Measurements from ENCODE around the gene PAK6.

The PAK6 gene

DNA sequence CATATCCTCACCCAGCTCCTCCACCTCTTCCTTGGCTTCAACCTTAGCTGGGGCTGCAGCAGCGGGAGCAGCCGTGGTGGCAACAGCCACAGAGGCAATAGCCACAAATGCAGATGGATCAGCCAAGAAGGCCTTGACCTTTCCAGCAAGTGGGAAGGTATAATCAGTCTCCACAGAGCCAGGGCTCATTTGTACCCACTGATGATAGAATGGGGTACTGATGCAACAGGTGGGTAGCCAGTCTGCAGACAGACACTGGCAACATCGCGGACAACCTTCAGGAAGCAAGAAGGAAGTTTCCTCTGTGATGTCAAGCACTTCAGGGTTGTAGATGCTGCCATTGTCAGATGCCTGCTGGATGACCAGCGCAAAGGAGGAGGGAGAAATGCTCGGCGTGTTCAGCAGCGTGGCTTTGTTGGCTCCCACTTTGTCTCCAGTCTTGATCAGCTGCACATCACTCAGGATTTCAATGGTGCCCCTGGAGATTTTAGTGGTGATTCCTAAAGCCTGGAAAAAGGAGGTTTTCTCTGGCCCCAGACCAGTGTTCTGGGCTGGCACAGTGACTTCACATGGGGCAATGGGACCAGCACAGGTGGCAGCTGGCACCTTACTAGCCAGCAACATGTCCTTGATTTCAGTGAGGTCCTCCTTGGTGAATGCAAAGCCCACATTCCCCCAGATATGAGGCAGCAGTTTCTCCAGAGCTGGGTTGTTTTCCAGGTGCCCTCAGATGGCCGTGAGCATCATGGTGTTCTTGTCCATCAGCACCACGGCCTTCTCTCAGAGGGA, 73.7 kb downstream of the PAK6 start:
- DNase-seq, result no peak

DNA sequence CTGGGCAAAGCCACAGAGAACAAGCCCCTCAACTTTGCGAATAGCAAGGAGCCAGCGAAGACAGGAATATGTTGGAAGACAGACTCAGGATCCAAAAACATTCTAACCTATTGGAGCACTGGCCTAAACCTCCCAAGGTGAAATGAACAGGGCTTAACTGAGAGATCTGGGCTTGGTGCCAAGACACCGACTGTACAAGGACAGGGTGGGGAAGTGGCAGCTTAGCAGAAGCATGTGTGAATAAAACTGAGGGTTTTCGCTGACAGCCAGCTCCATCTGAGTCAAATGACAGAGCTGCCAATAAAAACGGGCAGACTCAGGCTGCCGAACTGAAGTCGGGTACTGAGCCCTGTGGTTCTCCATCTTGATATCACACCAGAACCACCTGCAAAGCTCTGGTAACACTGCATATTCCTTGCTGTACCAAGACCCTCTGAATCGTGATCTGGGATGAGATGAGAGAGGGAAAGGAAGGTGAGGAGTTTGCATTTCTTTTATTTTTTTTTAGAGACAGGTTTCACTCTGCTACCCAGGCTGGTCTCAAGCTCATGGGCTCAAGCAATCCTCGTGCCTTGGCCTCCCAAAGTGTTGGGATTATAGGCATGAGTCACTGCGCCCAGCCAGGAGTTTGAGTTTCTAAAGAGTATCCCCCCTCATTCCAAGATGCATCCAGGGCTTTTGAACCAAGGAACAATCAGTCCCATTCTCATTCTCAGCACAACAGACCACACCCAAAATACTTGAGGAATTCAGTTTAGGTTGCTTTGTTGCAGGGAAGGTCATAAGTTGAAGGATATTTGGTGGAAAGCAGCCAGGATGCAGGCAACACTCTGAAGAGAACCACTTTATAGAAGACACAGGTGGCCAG, 74.9 kb downstream of the PAK6 start:
- no peak for DNase-seq

DNA sequence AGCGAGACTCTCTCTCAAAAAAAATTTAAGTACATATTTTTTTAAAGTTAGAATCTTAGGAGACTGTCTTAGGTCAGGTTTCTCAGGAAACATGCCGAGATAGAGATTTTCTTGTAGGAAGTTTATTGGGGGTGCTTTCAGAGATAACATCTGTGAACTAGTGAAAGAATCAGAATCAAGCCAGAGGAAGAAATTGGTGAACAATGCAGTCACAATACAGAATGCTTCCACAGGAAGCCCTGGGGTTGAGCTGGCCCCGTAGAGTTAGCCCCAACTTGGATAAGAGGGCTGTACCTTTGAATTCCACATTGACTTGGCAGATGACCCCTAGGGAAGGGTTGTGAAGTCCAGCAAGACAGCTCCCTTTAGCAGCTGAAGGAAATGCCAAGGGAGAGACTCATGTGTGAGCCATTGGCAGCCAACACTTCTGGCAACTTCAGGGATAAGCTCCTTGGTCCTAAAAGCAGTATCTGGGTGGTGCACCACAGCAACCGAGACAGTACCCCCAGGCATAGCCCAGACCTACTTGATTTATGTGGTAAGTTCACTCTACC, 75.9 kb downstream of the PAK6 start:
- no peak for DNase-seq

DNA sequence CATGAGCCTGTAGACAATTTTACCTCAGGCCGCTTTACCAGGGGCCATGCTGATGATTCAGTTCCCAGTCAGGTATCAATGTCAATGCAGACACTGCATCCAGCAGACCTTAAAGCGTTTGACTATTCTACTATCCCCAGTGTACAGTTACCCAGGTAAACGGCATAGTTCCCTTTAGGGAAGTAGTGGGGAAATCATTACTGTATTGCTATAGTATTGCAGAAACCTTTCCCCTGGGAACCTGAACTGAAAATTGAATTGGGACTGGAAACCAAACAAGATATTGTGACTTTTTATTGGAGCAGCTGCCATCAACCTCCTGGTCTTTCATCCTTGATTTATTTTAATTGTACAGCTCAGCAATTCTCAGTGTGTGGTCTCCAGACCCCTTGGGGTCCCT, 78.1 kb downstream of the PAK6 start:
- no peak for DNase-seq

DNA sequence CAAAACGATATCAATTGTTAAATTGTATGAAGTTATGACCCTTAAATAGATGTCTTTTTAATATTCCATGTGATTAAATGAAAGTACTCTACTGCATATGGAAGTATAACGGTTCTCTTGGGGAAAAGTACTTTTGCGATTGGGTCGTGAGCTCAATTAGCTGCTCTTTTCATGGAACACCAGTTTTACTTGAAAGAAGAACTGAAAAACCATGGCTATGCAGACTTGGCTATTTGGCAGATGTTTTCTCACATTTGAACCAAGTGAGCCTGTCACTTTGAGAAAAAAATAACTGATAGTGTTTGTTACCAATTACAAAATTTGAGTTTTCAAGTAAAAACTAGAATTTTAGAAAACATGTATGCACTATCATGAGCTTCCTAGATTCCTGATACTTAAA, 78.7 kb downstream of the PAK6 start:
- no peak for DNase-seq

DNA sequence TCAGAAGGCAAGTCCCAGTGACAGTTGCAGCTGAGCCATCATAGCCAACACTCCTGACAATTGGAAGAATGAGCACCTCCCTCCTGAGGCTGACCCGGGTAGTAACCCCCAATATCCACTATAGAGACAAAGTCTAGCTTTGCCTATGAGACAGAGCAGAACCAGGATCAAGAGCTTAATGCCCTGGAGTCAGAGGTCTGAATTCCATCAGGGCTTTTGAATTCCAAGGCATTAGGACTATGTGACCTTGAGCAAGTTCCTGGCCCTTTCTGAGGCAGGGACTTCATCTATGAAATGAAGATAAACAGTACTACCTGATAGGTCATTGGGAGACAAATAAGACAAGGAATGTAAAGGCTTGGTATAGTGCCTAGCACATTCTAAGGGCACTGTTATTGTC, 81.5 kb downstream of the PAK6 start:
- no peak for DNase-seq

DNA sequence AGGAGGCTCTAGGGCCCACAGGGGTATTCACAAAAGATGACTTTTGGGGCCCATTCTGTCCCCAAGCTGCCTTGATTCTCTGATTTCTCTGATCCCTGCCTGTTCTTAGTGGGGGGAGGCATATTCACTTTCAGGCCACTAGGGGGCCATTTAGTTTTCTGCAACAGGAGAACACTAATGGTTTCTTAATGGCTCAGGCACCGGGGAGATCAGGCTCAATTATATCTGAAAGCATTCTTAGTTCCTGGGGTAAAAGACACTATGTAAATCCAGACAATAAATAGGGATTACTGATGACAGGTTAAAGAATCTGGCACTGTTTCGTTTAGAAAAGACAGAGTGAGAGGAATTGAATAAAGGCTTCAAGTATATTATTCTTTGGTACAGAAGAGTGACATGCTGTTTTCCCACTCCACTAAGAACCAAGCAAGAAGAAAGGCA, 82.1 kb downstream of the PAK6 start:
- DNase-seq, result peak; percentile 43

DNA sequence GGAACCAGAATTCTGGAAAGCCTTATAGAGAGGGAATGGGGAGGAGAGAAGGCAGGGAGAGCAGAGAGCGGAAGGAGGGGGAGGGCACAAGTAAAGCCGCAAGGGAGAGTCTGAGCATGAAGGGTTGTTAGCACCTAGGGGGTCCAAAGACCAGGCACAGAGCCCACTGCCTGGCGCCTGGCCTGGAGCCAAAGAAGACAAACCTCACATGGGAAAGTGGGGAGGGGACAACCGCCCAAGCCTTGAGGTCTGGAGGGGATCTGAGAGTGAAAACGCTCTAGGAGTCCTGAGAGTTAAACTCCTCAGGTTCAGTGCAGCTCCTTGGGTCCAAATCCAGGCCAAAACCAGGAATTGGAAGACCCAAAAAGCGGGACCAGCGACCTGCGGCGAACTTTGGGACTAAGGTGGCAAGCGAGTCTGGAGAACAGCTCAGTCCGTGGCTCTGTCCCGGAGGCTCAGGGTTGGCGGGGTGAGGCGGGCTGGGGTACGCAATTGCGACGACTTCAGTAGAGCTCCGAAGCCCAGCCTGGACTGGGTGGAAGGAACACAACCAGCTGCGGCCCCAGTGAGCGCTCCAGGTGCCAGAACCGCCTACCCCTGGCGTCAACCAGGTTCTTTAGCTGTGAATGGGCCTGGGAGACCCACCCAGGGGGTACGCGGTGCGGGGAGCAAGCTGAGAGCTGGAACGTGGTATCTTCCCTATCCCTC, 83.8 kb downstream of the PAK6 start:
- DNase-seq, result no peak

DNA sequence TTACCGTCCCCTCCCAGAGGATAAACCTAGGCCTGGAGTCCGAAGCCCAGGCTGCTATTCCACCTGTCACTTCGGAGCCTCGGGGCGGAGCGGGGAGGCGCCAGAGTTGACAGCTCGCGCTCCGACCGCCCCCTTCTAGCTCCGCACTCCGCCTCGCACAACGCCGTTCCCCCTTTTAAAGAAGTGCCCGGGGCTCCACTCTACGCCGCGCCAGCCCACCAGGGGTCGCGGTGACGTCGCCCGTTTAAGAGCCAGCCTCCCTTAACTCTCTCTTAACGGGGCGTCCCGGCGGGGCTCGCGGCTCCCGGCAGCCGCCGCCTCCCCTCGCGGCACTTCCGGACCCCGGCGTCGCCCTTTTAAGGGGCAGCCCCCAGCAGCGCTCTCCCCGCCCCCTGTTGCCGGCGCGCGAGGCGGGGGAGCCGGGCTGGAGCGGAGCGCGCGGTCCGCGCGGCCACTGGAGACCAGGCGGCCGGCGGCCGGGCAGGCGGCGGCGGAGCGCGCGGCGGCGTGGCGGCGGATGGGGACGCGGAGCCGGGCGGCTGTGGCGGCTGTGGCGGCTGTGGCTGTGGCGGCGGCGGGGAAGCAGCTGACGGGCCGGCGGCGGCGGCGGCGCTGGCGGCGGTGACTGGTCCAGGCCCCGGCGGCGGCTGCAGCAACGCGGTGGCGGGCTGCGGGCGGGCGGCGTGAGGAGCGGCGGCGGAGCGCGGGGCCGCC, 84.5 kb downstream of the PAK6 start, which contains the start of gene INAFM2:
Gene INAFM2 (plus strand): TSS at position 454 of the 714 bp plus-strand sequence. CDS start 364 bp downstream, outside the sequence.
- peak; percentile 86 for DNase-seq

DNA sequence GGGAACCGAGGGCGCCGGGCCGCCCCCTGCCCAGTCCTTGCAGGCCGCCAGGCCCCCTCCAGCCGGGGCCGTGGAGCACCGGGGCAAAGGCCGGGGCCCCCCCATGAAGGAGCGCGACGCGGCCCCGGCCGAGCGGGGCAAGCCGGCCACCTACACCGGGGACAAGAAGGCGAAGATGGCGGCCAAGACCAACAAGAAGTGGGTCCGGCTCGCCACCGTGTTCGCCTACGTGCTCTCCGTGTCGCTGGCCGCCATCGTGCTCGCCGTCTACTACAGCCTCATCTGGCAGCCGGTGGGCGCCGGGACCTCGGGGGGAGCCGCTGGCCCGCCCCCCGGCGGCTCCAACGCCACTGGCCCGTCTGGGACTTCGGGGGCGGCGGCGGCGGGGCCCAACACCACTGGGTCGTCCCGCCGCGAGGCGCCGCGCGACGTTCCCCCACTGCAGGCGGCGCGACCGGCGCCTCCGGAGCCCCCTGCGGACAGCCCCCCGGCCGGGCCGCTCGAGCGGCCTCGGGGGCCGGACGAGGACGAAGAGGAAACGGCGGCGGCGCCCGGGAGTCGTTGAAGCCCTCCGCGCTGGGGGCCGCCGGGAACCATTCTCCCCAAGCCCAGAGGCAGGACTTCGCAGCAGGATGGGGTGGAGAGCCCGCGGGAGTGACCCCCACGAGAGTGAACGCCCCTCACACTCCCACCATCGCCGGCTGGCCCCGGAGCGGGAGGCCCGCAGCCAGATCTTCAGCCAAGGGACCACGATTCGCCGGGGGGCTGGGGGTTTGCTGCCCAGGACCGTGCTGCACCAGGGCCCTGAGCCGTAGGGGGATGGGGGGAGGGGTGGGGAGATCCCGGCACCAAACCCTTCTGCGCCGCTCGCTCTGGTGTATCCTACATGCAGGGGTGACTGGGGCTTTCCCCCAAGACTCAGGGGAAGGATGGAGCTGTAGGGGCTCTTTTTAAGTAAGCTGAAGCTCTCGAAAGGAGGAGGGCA, 85.4 kb downstream of the PAK6 start:
- no peak for DNase-seq

DNA sequence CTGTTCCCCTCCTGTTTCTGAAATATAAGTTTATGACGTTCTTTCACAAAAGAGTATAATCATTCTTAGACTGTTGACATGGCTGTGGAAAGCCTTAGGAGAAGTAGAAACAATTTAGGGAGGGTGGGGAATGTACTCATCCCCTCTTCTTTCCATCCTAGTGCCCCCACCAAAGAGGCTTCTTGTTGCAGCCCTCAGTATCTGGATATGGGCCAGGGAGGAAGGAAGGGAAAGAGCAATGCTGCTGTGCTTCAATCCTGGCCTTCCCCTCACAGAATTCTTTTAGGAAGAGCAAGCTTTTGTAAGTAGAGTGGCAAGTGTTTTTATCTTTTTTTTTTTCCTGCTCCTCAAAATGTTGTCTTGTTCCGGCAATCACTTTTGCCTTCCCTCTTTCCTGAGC, 86.3 kb downstream of the PAK6 start:
- no peak for DNase-seq

DNA sequence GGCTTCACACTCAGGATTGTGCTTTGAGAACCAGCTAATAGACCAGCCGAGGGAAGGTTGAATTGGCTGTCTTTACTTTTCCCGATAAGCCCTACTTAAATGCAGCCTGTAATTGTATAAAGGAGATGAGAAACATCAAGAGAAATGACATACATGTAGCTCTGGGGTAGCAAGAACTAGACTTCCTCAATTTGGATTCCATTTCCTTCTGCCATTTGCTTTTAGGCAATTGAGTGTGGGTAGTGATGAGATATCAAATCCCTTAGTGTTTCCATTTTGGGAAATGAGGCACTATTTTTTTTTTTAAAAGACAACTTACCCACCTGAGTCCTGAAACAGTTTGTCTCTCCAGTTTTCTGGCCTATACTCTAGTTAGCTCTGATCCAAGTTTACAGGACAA, 86.8 kb downstream of the PAK6 start:
- no peak for DNase-seq
